Measurements from ENCODE around the gene RDH13. TPM values are rescaled to one million over a fixed set of nuclear protein-coding genes. Genes with fewer than 3 reads are reported as not detected.

The RDH13 gene
- total and polyA plus RNA-seq, 12 donors: 6.8 to 27.9 (median 9.8) TPM

DNA sequence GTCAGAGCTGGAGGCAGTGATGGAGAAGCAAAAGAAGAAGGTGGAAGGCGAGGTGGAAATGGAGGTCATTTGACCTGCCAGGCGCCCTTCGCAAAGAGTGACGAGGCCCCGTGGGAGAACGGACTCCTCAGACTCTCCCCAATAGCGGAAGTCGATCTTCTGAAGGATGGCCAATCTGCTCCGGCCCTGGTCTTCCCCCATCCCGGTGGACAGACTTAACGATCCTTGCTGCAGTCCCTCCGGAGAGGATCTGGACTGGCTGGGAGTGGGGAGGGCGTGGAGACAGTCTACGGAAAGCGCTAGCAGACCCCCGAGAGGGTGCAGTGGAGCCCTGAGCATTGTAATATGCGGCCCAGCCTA is 24.6 kb upstream of the RDH13 start:
- DNase-seq: peak in 1 of 7 donors; percentile 22
- Histone ChIP-seq H3K27me3 (peaks cover 29% of the 10 kb centered on the region), H3K4me1 (replicated peaks in 1 of 2) (peaks cover 12 to 16% of the 10 kb centered on the region in 2 donors), H3K9me3 (replicated peaks in 1 of 3) (no peaks in the 10 kb centered on the region), H3K36me3 (replicated peaks in 1 of 2) (peaks cover 0 to 21% of the 10 kb centered on the region in 2 donors), H3K4me3 (peak overlapping the region in 1 of 4 donors; percentile 50), H3K27ac (no peak overlapping the region)
- WGBS, 4 donors: 22 to 52% (median 45%) methylated on average over 17 of the region's 17 CpGs
- TF ChIP-seq CTCF (IDR thresholded peaks at IDR 0.05) (no peak), POLR2A (IDR thresholded peaks at IDR 0.05) (no peak)
- intact Hi-C loops (cut with DNase I): no loop called here

DNA sequence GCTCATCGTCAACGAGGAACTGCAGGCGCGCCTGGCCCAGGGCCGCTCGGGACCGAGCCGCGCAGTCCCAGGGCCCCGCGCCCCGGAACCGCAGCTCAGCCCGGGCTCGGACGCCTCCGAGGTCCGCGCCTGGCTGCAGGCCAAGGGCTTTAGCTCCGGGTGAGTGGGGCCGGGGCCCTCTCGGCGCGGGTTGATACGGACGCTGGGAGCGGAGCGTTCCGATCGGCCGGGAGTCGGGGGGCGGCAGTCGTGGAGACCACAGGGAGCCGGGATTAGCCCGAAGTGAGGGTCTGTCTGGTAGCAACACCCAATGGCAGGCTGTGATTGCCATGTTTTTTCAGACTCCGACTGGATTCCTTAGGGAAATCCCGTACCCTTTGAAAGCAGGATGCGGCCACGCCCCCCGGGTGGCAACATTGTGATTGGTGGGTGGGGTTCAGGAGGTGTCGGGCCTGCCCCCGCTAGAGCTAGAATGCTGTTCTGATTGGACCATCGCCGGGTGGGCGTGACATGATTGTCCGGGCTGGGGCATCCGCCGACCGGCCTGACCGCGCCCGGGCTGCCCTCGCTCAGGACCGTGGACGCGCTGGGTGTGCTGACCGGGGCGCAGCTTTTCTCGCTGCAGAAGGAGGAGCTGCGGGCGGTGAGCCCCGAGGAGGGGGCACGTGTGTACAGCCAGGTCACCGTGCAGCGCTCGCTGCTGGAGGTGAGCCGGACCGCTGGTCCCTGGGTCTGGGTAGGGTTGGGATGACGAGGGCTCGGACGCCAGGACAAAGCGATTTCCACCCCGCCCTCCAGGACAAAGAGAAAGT is 24.0 kb upstream of the RDH13 start:
- 2 to 15% (median 7%) methylated on average over 10 to 74 of the region's 74 CpGs for WGBS, 4 donors
- TF ChIP-seq POLR2A (IDR thresholded peaks at IDR 0.05): no peak
- TF ChIP-seq CTCF (IDR thresholded peaks at IDR 0.05): no peak

DNA sequence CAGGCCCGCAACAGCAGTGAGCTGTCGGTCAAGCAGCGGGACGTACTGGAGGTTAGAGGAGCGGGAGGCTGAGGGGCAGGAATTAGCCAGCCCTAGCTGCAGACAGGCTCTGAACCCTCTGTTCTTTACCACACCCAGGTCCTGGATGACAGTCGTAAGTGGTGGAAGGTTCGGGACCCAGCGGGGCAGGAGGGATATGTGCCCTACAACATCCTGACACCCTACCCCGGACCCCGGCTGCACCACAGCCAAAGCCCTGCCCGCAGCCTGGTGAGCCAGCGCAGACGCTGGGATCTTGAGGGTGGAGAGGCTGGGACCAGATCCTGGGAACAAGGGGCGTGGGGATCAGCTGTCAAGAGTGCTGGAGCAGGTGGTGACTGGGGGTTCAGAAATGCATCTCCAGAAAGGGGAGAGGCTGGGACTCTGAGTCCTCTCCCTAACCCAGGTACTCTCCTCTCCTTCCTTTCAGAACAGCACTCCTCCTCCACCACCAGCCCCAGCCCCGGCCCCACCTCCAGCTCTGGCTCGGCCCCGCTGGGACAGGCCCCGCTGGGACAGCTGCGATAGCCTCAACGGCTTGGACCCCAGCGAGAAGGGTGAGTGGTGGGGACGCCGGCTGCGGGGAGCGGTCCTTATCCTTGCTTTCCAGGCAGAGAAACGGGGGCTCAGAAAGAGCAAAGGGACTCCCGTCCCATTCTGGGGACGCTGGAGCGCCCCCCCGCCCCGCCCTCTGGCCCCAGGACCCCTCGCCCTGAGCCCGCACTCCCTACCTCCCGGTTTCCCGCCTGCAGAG is 23.2 kb upstream of the RDH13 start:
- H3K4me3 ChIP-seq: peak overlapping the region in 1 of 4 donors; percentile 50
- H3K9me3 ChIP-seq (replicated peaks in 1 of 3): no peaks in the 10 kb centered on the region
- H3K36me3 ChIP-seq (replicated peaks in 1 of 2): peaks cover 0 to 7% of the 10 kb centered on the region in 2 donors
- H3K27ac ChIP-seq: no peak overlapping the region
- intact Hi-C loops (cut with DNase I): no loop called here
- H3K27me3 ChIP-seq: peaks cover 39% of the 10 kb centered on the region
- peaks cover 16 to 28% of the 10 kb centered on the region in 2 donors for H3K4me1 ChIP-seq (replicated peaks in 1 of 2)
- TF ChIP-seq POLR2A (IDR thresholded peaks at IDR 0.05) (no peak), CTCF (IDR thresholded peaks at IDR 0.05) (no peak)
- 18 to 27% (median 26%) methylated on average over 15 to 35 of the region's 35 CpGs for WGBS, 4 donors
- peak in 1 of 7 donors; percentile 14 for DNase-seq

More for the DNA sequence above, 24.0 kb upstream of the RDH13 start:
- Histone ChIP-seq H3K36me3 (replicated peaks in 1 of 2) (peaks cover 0 to 15% of the 10 kb centered on the region in 2 donors), H3K9me3 (replicated peaks in 1 of 3) (no peaks in the 10 kb centered on the region), H3K27me3 (peaks cover 35% of the 10 kb centered on the region), H3K4me3 (peak overlapping the region in 1 of 4 donors; percentile 50), H3K4me1 (replicated peaks in 1 of 2) (peaks cover 16 to 22% of the 10 kb centered on the region in 2 donors), H3K27ac (no peak overlapping the region)
- intact Hi-C loops (cut with DNase I): no loop called here
- DNase-seq: peak; percentile 86 to 96 (median 94)

GRCh38 chr19:55084416-55084815 is 21.5 kb upstream of the RDH13 start:
- Histone ChIP-seq H3K9me3 (replicated peaks in 1 of 3) (no peaks in the 10 kb centered on the region), H3K4me3 (no peak overlapping the region), H3K27ac (no peak overlapping the region), H3K4me1 (replicated peaks in 1 of 2) (peaks cover 16 to 36% of the 10 kb centered on the region in 2 donors), H3K36me3 (replicated peaks in 1 of 2) (no peaks in the 10 kb centered on the region), H3K27me3 (peaks cover 48% of the 10 kb centered on the region)
- intact Hi-C loops (cut with DNase I): no loop called here
- WGBS, 4 donors: 62 to 73% (median 67%) methylated on average over 10 of the region's 10 CpGs
- DNase-seq: no peak
- TF ChIP-seq CTCF (IDR thresholded peaks at IDR 0.05): no peak
- TF ChIP-seq POLR2A (IDR thresholded peaks at IDR 0.05): no peak

Measured in adrenal gland (tissue), 12 donors.